ENCODE measurements around the gene LGR6.

LGR6 gene

GRCh38 chr1:202362212-202362611 lies 168.6 kb downstream of the LGR6 start:
- TF ChIP-seq CTCF (conservative IDR thresholded peaks at IDR 0.05; ENCODE audit: low read depth, low read length) = no peak
- Histone ChIP-seq H3K27ac (no peak overlapping the region), H3K4me2 (no peak overlapping the region), H3K4me3 (IDR thresholded peaks at IDR 0.05; ENCODE audit: insufficient read depth, low read depth, low read length) (no peak overlapping the region), H3K79me2 (ENCODE audit: insufficient read depth, low read depth) (peaks cover 31% of the 10 kb centered on the region; the same call in 1 of the 2 replicates), H3K9ac (no peak overlapping the region), H3K27me3 (ENCODE audit: insufficient read depth, low read depth) (no peaks in the 10 kb centered on the region), H3K4me1 (ENCODE audit: low read depth, poor library complexity, severe bottlenecking) (peaks cover 6% of the 10 kb centered on the region), H2AFZ (ENCODE audit: low read depth) (no peak overlapping the region), H4K20me1 (ENCODE audit: insufficient read depth) (no peaks in the 10 kb centered on the region), H3K36me3 (ENCODE audit: insufficient read depth) (no peaks in the 10 kb centered on the region)

GRCh38 chr1:202365092-202365815 lies 171.7 kb downstream of the LGR6 start:
- H3K79me2 ChIP-seq (ENCODE audit: insufficient read depth, low read depth) = peaks cover 27% of the 10 kb centered on the region; the same call in 1 of the 2 replicates
- TF ChIP-seq CTCF (conservative IDR thresholded peaks at IDR 0.05; ENCODE audit: low read depth, low read length) = no peak

GRCh38 chr1:202367271-202367670 lies 173.7 kb downstream of the LGR6 start:
- H3K36me3 ChIP-seq (ENCODE audit: insufficient read depth) = no peaks in the 10 kb centered on the region
- H3K4me3 ChIP-seq (IDR thresholded peaks at IDR 0.05; ENCODE audit: insufficient read depth, low read depth, low read length) = no peak overlapping the region
- no peaks in the 10 kb centered on the region for H3K27me3 ChIP-seq (ENCODE audit: insufficient read depth, low read depth)
- TF ChIP-seq CTCF (conservative IDR thresholded peaks at IDR 0.05; ENCODE audit: low read depth, low read length) = no peak
- H3K27ac ChIP-seq = no peak overlapping the region
- H2AFZ ChIP-seq (ENCODE audit: low read depth) = no peak overlapping the region
- no peak overlapping the region for H3K9ac ChIP-seq
- no peaks in the 10 kb centered on the region for H4K20me1 ChIP-seq (ENCODE audit: insufficient read depth)
- H3K79me2 ChIP-seq (ENCODE audit: insufficient read depth, low read depth) = peaks cover 21% of the 10 kb centered on the region; the same call in 1 of the 2 replicates
- H3K4me2 ChIP-seq = no peak overlapping the region
- H3K4me1 ChIP-seq (ENCODE audit: low read depth, poor library complexity, severe bottlenecking) = peaks cover 6% of the 10 kb centered on the region

More at GRCh38 chr1:202365092-202365815, 171.7 kb downstream of the LGR6 start:
- Histone ChIP-seq H3K4me2 (no peak overlapping the region), H3K36me3 (ENCODE audit: insufficient read depth) (no peaks in the 10 kb centered on the region), H3K27me3 (ENCODE audit: insufficient read depth, low read depth) (no peaks in the 10 kb centered on the region), H3K9ac (no peak overlapping the region), H2AFZ (ENCODE audit: low read depth) (no peak overlapping the region), H3K27ac (no peak overlapping the region), H4K20me1 (ENCODE audit: insufficient read depth) (no peaks in the 10 kb centered on the region), H3K4me3 (IDR thresholded peaks at IDR 0.05; ENCODE audit: insufficient read depth, low read depth, low read length) (no peak overlapping the region), H3K4me1 (ENCODE audit: low read depth, poor library complexity, severe bottlenecking) (peaks cover 6% of the 10 kb centered on the region)
